ENCODE measurements around the gene TMEM132D.

TMEM132D gene

GRCh38 chr12:129234209-129234608, 669.6 kb downstream of the TMEM132D start:
- TF ChIP-seq CTCF (IDR thresholded peaks at IDR 0.05; ENCODE audit: extremely low read depth, missing control alignments): no peak
- DNase-seq (ENCODE audit: low spot score): no peak

DNA sequence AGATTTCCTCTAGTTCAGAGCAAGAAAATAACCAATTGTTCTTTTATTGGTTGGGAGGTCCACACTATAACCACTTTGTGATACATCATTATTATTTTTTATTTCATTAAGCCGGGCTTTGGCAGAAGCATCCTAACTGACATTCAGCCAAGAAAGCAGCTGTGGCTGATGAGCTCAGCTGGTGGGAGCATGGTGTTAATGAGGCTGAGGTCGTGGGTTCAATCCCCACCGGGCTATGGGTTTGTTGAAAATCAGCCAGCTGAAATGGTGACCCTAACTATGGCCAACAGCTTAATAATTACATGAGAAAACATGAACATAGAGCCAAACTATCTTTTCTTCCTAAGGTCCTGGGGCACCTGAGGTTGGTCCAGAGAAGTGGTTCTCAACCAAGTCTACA, 672.3 kb downstream of the TMEM132D start:
- no peak for TF ChIP-seq CTCF (IDR thresholded peaks at IDR 0.05; ENCODE audit: extremely low read depth, missing control alignments)
- no peak for DNase-seq (ENCODE audit: low spot score)

GRCh38 chr12:129230995-129231394, 672.8 kb downstream of the TMEM132D start:
- no peak for DNase-seq (ENCODE audit: low spot score)
- no peak for TF ChIP-seq CTCF (IDR thresholded peaks at IDR 0.05; ENCODE audit: extremely low read depth, missing control alignments)

- TF ChIP-seq CTCF (IDR thresholded peaks at IDR 0.05; ENCODE audit: extremely low read depth, missing control alignments): no peak
Measured at GRCh38 chr12:129226851-129227250, 677.0 kb downstream of the TMEM132D start.

DNA sequence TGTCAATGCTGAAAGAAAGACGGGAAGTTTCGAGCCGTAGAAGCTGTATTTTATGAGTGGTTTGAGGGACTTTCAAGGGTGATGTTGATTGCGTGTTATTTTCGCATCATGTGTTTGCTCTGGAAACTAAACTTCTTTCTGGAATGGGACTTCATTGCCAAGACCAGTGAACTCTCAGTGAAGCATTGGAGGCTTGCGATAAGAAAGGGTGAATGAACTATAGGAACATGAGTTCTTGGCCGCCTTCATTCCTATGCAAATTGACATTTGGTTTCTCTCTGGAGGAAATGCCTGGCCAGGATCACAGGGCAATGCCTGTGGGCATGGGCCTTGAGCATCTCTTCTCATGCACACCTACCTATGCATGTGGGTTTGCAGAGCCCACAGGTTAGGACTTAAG, 677.8 kb downstream of the TMEM132D start:
- TF ChIP-seq CTCF (IDR thresholded peaks at IDR 0.05; ENCODE audit: extremely low read depth, missing control alignments): no peak
- DNase-seq (ENCODE audit: low spot score): no peak

More at GRCh38 chr12:129226851-129227250, 677.0 kb downstream of the TMEM132D start:
- no peak for DNase-seq (ENCODE audit: low spot score)

- no peak for DNase-seq (ENCODE audit: low spot score)
- TF ChIP-seq CTCF (IDR thresholded peaks at IDR 0.05; ENCODE audit: extremely low read depth, missing control alignments): no peak
Measured at GRCh38 chr12:129215556-129215955, 688.3 kb downstream of the TMEM132D start.

DNA sequence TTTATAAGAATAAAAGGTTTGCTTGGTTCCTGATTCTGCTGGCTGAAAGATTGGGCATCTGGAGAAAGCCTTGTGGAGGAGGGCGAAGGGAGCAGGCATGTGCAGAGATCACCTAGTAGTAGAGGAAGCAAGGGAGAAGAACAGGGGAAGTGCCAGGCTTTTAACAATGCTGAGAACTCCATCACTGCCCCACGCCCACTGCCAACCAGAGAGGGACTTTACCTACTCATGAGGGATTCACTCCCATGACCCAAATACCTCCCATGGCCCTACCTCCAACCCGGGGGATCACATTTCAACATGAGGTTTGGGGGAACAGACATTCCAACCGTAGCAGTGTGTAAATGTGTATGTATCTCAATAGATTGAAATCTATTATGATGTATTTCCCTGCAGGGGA, 690.3 kb downstream of the TMEM132D start:
- no peak for TF ChIP-seq CTCF (IDR thresholded peaks at IDR 0.05; ENCODE audit: extremely low read depth, missing control alignments)
- DNase-seq (ENCODE audit: low spot score): no peak

All from GM20000 (cell line).